ENCODE data around the gene PKHD1. TPM values are rescaled to one million over a fixed set of nuclear protein-coding genes. Genes with fewer than 3 reads are reported as not detected.

Gene PKHD1
- total and polyA plus RNA-seq, 2 of the 8 experiments (the other 6 are each of a cell fraction or from before 2014, with no cell fraction given), result 0.06 to 0.09 TPM

GRCh38 chr6:51996296-51996947 lies 91.0 kb downstream of the PKHD1 start:
- no peak overlapping the region for H2BK120ac ChIP-seq (replicated peaks; ENCODE audit: low read depth, low read length)
- no peak overlapping the region for H2BK20ac ChIP-seq (ENCODE audit: low read length)
- no peak overlapping the region for H2BK15ac ChIP-seq (ENCODE audit: low read length)
- no peak overlapping the region for H4K8ac ChIP-seq (ENCODE audit: extremely low read depth, insufficient read depth, low read length)
- H3K23ac ChIP-seq (ENCODE audit: insufficient read length), result no peak overlapping the region
- no peak overlapping the region for H2BK12ac ChIP-seq (ENCODE audit: low read depth, low read length)
- H3K4me3 ChIP-seq (ENCODE audit: extremely low read depth in 1 of 4, insufficient read depth in 2 of 4, low read depth in 3 of 4, low read length in 4 of 4), result no peak overlapping the region
- 98% methylated on average over 6 of the region's 6 CpGs; no CpG with 5 or more reads in 1 of the 2 experiments for WGBS, 2 experiments (ENCODE audit: extremely low coverage in 1 of 2, insufficient coverage in 1 of 2, insufficient read length in 1 of 2, insufficient replicate concordance in 2 of 2, low coverage in 1 of 2, low lambda C conversion rate in 2 of 2, missing lambda C conversion rate in 1 of 2)
- DNase-seq (ENCODE audit: low read depth in 1 of 2, low spot score in 2 of 2), result no peak
- ChIA-PET CTCF (ENCODE audit: partially characterized antibody) (no interaction called here), POLR2A (ENCODE audit: partially characterized antibody) (no interaction called here)
- no peak overlapping the region for H3K18ac ChIP-seq (ENCODE audit: extremely low read depth, low read length)
- H3K79me2 ChIP-seq (ENCODE audit: control insufficient read depth in 1 of 2, insufficient read depth in 2 of 2, low read length in 2 of 2), result no peaks in the 10 kb centered on the region
- no peak overlapping the region for H2AK5ac ChIP-seq (ENCODE audit: low read depth, low read length)
- 0 out of 2 replicates have a peak, but pooled peaks cover 2% of the 10 kb centered on the region for H3K23me2 ChIP-seq (ENCODE audit: low read depth, low read length)
- H3K9ac ChIP-seq (replicated peaks in 1 of 4; ENCODE audit: extremely low read depth in 1 of 4, low read depth in 3 of 4, low read length in 3 of 4), result no peak overlapping the region
- no peaks in the 10 kb centered on the region for H3K36me3 ChIP-seq (ENCODE audit: control insufficient read depth in 2 of 4, insufficient read depth in 4 of 4, low read length in 3 of 4)
- no peaks in the 10 kb centered on the region for H3K9me3 ChIP-seq (ENCODE audit: insufficient read depth in 2 of 2, low read depth in 1 of 2, low read length in 1 of 2)
- H3K14ac ChIP-seq (ENCODE audit: insufficient read length), result no peak overlapping the region
- no peaks in the 10 kb centered on the region for H3K79me1 ChIP-seq (ENCODE audit: low read depth, low read length)
- peaks cover 0 to 2% (median 0%) of the 10 kb centered on the region in 4 experiments; a peak in 1 of 7 replicates for H3K4me1 ChIP-seq (replicated peaks in 1 of 4; ENCODE audit: control insufficient read depth in 3 of 4, insufficient read depth in 4 of 4, low read length in 3 of 4)
- no peak overlapping the region for H3K27ac ChIP-seq (ENCODE audit: low read depth, low read length)
- H3K4me2 ChIP-seq (ENCODE audit: insufficient read depth in 1 of 2, low read depth in 2 of 2, low read length in 2 of 2), result no peak overlapping the region
- H4K5ac ChIP-seq (ENCODE audit: insufficient read length, low read depth, low read length), result no peak overlapping the region
- H4K20me1 ChIP-seq (replicated peaks in 1 of 2; ENCODE audit: control insufficient read depth in 1 of 2, insufficient read depth in 2 of 2, low read length in 2 of 2), result no peaks in the 10 kb centered on the region
- no peak overlapping the region for H2BK5ac ChIP-seq (ENCODE audit: low read depth, low read length)
- H4K91ac ChIP-seq (replicated peaks; ENCODE audit: insufficient read length, low read length), result no peak overlapping the region
- no peak for FAIRE-seq
- H3K27me3 ChIP-seq (replicated peaks in 1 of 4; ENCODE audit: control insufficient read depth in 3 of 4, extremely low read depth in 1 of 4, insufficient read depth in 3 of 4, low read length in 3 of 4), result no peaks in the 10 kb centered on the region
- H3K56ac ChIP-seq (replicated peaks; ENCODE audit: insufficient read length, low read depth, low read length), result no peak overlapping the region
- H3K4ac ChIP-seq (replicated peaks; ENCODE audit: insufficient read length, low read depth, low read length), result no peak overlapping the region
- no peak overlapping the region for H2AFZ ChIP-seq (ENCODE audit: low read length)
- TF ChIP-seq RBBP5 (IDR thresholded peaks at IDR 0.05; ENCODE audit: borderline replicate concordance, low read depth, low read length), result no peak
- no peak for TF ChIP-seq SAP30 (IDR thresholded peaks at IDR 0.05; ENCODE audit: insufficient read depth, insufficient replicate concordance, low read length)
- TF ChIP-seq TCF12 (IDR thresholded peaks at IDR 0.05; ENCODE audit: low read depth, low read length), result no peak
- no peak for TF ChIP-seq NANOG (IDR thresholded peaks at IDR 0.05; ENCODE audit: insufficient read depth, low read depth, low read length, poor library complexity, severe bottlenecking)
- TF ChIP-seq TAF7 (optimal IDR thresholded peaks at IDR 0.05; ENCODE audit: borderline replicate concordance, low read depth, low read length), result no peak
- no peak for TF ChIP-seq CREB1 (IDR thresholded peaks at IDR 0.05)
- no peak for TF ChIP-seq POLR2AphosphoS5 (IDR thresholded peaks at IDR 0.05; ENCODE audit: low read depth, low read length)
- TF ChIP-seq, protein P1, sequence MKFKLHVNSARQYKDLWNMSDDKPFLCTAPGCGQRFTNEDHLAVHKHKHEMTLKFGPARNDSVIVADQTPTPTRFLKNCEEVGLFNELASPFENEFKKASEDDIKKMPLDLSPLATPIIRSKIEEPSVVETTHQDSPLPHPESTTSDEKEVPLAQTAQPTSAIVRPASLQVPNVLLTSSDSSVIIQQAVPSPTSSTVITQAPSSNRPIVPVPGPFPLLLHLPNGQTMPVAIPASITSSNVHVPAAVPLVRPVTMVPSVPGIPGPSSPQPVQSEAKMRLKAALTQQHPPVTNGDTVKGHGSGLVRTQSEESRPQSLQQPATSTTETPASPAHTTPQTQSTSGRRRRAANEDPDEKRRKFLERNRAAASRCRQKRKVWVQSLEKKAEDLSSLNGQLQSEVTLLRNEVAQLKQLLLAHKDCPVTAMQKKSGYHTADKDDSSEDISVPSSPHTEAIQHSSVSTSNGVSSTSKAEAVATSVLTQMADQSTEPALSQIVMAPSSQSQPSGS (IDR thresholded peaks at IDR 0.05; ENCODE audit: low read length), result no peak
- no peak for TF ChIP-seq EP300 (IDR thresholded peaks at IDR 0.05; ENCODE audit: borderline replicate concordance in 1 of 2, low read depth in 2 of 2, low read length in 2 of 2)
- TF ChIP-seq SIN3A (conservative IDR thresholded peaks at IDR 0.05 in 1 of 2, IDR thresholded peaks at IDR 0.05 in 1 of 2; ENCODE audit: low read depth in 1 of 2, low read length in 2 of 2), result no peak
- no peak for TF ChIP-seq HDAC6 (IDR thresholded peaks at IDR 0.05; ENCODE audit: low read depth, low read length)

Measured in H1 (cell line).